Measurements from ENCODE around the gene UBE2H.

GRCh38 chr7:129890090-129890489, 62.7 kb downstream of the UBE2H start:
- TF ChIP-seq ELK1 (IDR thresholded peaks at IDR 0.05; ENCODE audit: low read depth, low read length) (no peak), MYC (IDR thresholded peaks at IDR 0.05; ENCODE audit: insufficient read depth, insufficient read length, insufficient replicate concordance, low read length, severe bottlenecking) (no peak)

All from GM12878 (cell line).